Measurements from ENCODE around the gene NUP214. TPM values are rescaled to one million over a fixed set of nuclear protein-coding genes. Genes with fewer than 3 reads are reported as not detected.

Gene NUP214
- 15.6 and 16.4 TPM in 2 replicates for total RNA-seq
- 18.2 TPM for polyA plus RNA-seq (2012)

GRCh38 chr9:131125288-131126058 lies at the start of gene NUP214:
TSS of gene NUP214 (plus strand) at chr9:131125586. CDS start at chr9:131125705, 119 bp downstream.
- peak; percentile 98 for DNase-seq (ENCODE audit: low read depth)

- no peak for DNase-seq (ENCODE audit: low read depth)
Measured at GRCh38 chr9:131076347-131077195, 48.8 kb upstream of the NUP214 start.

GRCh38 chr9:131078427-131079366 lies 46.7 kb upstream of the NUP214 start:
- no peak for DNase-seq (ENCODE audit: low read depth)

- DNase-seq (ENCODE audit: low read depth) = no peak
Measured at GRCh38 chr9:131080589-131080988, 44.8 kb upstream of the NUP214 start.

GRCh38 chr9:131081868-131082267 lies 43.5 kb upstream of the NUP214 start:
- DNase-seq (ENCODE audit: low read depth) = no peak

- DNase-seq (ENCODE audit: low read depth) = no peak
Measured at GRCh38 chr9:131082774-131083512, 42.4 kb upstream of the NUP214 start.

GRCh38 chr9:131084661-131085369 lies 40.6 kb upstream of the NUP214 start:
- DNase-seq (ENCODE audit: low read depth) = no peak

- DNase-seq (ENCODE audit: low read depth) = no peak
Measured at GRCh38 chr9:131085370-131086122, 39.8 kb upstream of the NUP214 start.

GRCh38 chr9:131087354-131087893 lies 38.0 kb upstream of the NUP214 start:
- DNase-seq (ENCODE audit: low read depth) = no peak

- DNase-seq (ENCODE audit: low read depth) = no peak
Measured at GRCh38 chr9:131090025-131090787, 35.2 kb upstream of the NUP214 start.

- no peak for DNase-seq (ENCODE audit: low read depth)
Measured at GRCh38 chr9:131091352-131091992, 33.9 kb upstream of the NUP214 start.

GRCh38 chr9:131092030-131092429 lies 33.4 kb upstream of the NUP214 start:
- no peak for DNase-seq (ENCODE audit: low read depth)

GRCh38 chr9:131092548-131093440 lies 32.6 kb upstream of the NUP214 start:
- DNase-seq (ENCODE audit: low read depth) = no peak

- no peak for DNase-seq (ENCODE audit: low read depth)
Measured at GRCh38 chr9:131094015-131094414, 31.4 kb upstream of the NUP214 start.

GRCh38 chr9:131094622-131095021 lies 30.8 kb upstream of the NUP214 start:
- DNase-seq (ENCODE audit: low read depth) = no peak

GRCh38 chr9:131095666-131096268 lies 29.6 kb upstream of the NUP214 start:
- no peak for DNase-seq (ENCODE audit: low read depth)
